AG09319 (cell line): ENCODE measurements around the gene ZNF320.
"Not testable (repeated sequence)": the region's sequence is repeated elsewhere in the genome, so short reads cannot be mapped to it uniquely, and the experiment has no call there.

Experiments
- DNase-seq: peaks from one replicate; pipeline ENCODE4 v3.0.0-alpha.2; 2010; ENCODE audit warnings: low read depth; ENCODE audit errors: extremely low read depth
- TF ChIP-seq, protein P1 (sequence below): IDR thresholded peaks from 2 replicates; pipeline ENCODE4 v1.5.1; 2011; ENCODE audit warnings: low read depth, mild to moderate bottlenecking, inconsistent platforms, low read length, moderate library complexity

The ZNF320 gene

GRCh38 chr19:52897138-52897935, at the start of gene ZNF320:
Gene ZNF320 (minus strand): TSS chr19:52897635. CDS start chr19:52890255, 7,380 bp downstream.
- TF ChIP-seq, protein P1, sequence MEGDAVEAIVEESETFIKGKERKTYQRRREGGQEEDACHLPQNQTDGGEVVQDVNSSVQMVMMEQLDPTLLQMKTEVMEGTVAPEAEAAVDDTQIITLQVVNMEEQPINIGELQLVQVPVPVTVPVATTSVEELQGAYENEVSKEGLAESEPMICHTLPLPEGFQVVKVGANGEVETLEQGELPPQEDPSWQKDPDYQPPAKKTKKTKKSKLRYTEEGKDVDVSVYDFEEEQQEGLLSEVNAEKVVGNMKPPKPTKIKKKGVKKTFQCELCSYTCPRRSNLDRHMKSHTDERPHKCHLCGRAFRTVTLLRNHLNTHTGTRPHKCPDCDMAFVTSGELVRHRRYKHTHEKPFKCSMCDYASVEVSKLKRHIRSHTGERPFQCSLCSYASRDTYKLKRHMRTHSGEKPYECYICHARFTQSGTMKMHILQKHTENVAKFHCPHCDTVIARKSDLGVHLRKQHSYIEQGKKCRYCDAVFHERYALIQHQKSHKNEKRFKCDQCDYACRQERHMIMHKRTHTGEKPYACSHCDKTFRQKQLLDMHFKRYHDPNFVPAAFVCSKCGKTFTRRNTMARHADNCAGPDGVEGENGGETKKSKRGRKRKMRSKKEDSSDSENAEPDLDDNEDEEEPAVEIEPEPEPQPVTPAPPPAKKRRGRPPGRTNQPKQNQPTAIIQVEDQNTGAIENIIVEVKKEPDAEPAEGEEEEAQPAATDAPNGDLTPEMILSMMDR, result no peak
- DNase-seq, result peak; percentile 78

- no peak for DNase-seq
- TF ChIP-seq, protein P1, result no peak
Measured at GRCh38 chr19:52946322-52947310, 49.2 kb upstream of the ZNF320 start.

- TF ChIP-seq, protein P1, result no peak
- DNase-seq, result no peak
Measured at GRCh38 chr19:52945652-52946321, 48.4 kb upstream of the ZNF320 start.

DNA sequence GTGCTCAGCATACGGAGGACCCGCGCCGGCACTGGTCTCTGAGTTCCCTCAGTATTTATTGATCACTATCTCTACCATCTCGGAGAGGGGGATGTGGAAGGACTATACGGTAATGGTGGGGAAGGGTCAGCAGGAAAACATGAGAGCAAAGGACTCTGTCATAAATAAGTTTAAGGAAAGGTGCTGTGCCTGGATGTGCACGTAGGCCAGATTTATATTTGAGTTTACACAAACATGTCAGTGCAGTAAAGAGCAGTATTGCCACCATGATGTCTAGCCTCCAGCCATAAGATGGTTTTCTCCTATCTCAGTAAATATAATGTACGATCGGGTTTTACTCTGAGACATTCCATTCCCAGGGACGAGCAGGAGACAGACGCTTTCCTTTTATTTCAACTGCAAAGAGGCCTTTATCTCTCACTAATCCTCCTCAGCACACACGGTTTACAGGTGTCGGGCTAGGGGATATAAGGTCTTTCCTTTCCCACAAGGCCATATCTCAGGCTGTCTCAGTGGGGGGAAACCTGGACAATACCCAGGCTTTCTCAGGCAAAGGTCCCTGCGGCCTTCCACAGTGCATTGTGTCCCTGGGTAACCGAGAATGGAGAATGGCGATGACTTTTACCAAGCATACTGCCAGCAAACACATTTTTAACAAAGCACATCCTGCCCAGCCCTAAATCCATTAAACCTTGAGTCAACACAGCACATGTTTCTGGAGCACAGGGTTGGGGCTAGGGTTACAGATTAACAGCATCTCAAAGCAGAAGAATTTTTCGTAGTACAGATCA, 47.5 kb upstream of the ZNF320 start:
- not testable (repeated sequence) for DNase-seq

DNA sequence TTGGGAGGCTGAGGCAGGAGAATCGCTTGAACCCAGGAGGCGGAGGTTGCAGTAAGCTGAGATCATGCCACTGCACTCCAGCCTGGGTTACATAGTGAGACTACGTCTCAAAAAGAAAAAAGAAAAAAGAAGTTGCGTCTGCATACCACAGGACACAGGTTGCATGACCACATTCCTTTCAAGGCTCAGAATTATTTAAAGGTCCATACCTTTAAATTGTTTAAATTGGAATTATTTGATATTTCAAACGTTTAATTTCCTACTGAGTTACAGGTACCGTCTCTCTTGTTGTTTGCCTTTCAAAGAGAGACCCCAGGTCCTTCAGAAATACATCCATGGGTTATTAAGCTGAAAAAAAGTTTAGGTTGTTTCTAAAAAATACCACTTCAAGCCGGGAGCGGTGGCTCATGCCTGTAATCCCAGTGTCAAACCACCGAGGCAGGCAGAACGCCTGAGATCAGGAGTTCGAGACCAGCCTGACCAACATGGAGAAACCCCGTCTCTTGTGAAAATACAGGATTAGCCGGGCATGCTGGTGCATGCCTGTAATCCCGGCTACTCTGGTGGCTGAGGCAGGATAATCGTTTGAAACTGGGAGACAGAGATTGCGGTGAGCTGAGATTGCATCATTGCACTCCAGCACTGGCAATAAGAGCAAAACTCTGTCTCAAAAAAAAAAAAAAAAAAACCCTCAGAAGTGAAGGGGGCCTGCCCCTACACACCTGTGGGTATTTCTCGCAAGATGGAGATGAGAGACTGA, 46.6 kb upstream of the ZNF320 start:
- TF ChIP-seq, protein P1, result no peak
- no peak for DNase-seq

DNA sequence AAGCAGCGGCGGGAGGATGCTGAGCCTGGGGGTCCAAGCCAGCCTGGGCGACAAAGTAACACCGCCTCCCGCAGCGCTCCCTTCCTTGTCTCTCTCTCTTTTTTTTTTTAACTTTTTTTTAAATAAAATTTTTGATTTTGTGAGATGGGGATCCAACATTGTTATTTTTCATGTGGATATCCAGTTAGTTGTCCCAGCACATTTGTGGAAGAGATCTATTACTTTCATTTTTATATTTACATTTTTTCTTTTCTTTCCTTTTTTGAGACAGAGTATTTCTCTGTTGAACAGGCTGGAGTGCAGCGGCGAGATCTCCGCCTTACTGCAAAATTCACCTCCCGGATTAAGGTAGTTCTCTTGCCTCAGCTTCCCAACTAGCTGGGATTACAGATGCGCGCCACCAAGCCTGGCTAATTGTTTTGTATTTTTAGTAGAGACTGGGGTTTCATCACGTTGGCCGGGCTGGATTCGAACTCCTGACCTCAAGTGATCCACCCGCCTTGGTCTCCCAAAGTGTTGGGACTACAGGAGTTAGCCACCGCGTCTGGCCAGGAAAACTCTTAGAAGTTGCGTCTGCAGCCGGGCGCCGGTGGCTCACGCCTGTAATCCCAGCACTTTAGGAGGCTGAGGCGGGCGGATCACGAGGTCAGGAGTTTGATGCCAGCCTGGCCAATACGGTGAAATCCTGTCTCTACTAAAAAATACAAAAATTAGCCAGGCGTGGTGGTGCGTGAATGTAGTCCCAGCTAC, 45.9 kb upstream of the ZNF320 start:
- no peak for DNase-seq
- TF ChIP-seq, protein P1, result no peak
